ENCODE results near the gene CSRP1.

DNA sequence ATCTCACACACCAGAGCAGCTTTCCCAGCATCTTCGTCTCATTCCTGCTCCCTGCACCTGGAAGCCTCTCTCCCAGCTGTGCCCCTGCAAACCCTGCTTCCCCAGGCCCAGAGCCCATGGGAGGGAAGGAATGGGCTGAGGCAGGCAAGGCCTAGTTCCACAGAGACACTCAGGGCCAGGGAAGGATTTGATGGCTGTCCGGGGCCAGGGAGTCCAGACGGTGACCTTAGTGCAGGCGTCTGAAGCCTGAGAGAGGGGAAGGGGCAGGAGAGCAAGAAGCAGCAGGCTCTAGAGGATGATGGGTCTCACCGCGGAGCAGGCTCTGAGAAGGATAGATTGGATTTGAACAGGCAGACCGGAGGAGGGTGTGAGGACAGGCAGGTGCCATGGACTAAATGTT, 63.2 kb downstream of the CSRP1 start:
- TF ChIP-seq, protein P1, sequence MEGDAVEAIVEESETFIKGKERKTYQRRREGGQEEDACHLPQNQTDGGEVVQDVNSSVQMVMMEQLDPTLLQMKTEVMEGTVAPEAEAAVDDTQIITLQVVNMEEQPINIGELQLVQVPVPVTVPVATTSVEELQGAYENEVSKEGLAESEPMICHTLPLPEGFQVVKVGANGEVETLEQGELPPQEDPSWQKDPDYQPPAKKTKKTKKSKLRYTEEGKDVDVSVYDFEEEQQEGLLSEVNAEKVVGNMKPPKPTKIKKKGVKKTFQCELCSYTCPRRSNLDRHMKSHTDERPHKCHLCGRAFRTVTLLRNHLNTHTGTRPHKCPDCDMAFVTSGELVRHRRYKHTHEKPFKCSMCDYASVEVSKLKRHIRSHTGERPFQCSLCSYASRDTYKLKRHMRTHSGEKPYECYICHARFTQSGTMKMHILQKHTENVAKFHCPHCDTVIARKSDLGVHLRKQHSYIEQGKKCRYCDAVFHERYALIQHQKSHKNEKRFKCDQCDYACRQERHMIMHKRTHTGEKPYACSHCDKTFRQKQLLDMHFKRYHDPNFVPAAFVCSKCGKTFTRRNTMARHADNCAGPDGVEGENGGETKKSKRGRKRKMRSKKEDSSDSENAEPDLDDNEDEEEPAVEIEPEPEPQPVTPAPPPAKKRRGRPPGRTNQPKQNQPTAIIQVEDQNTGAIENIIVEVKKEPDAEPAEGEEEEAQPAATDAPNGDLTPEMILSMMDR (IDR thresholded peaks at IDR 0.05; ENCODE audit: insufficient read depth, low read depth, low read length), result no peak
- TF ChIP-seq EZH2 (IDR thresholded peaks at IDR 0.05; ENCODE audit: insufficient read depth, low read length), result no peak

Measured in astrocyte (in vitro differentiated cells and primary cell).